ENCODE data around the gene GPR179. TPM values are rescaled to one million over a fixed set of nuclear protein-coding genes. Genes with fewer than 3 reads are reported as not detected.

Gene GPR179
- total RNA-seq (2014; rRNA removed; shearing (Covaris generic)), result not detected in 2 replicates
- polyA plus RNA-seq (2016; fragmentation: Nextera tagmentation; extraction: Ambion mirVana), result not detected in 2 replicates

DNA sequence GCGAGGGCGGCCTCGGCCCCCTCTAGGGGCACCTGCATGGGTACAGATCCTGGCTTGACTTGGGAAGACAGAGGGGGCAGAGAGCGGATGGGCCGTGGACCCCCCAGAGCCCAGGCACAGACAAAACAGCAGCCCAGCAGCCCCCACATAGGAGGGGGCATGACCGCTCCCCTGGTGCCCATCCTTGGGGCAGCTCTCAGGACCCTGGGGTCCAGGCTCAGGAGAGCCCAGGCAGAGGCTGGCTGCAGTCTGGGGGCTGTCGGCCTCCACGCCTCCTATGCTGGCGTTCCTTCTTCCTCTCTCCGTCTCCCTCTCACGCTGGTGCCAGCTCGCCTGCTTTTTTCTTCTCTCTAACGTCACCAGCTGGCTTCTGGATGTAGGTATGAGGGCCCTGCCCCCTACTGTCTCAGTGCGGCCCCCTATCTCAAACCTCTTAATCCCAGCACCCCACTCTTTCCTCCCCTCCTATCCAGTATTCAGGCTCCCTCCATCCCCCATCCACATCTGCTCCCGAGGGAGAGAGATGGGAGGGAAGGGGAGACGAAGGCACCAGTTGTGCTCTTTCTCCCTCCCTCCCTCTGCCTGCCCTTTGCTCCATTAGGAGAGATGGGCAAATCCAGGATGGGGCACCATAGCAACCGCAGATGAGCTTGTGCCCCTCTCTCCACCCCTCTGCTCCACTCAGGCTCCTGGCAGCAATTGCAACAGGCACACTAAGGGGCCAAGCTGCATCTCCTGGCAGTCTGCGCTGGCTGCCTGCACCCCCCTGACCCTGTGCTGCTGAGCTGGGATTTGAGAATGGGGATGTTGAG is at the start of gene GPR179:
Gene GPR179 (minus strand): TSS at position 349 of the 812 bp plus-strand sequence. CDS start 167 bp downstream, at position 182.
- no peaks in the 10 kb centered on the region for H4K20me1 ChIP-seq (ENCODE audit: insufficient read depth)
- H3K4me1 ChIP-seq (ENCODE audit: insufficient read depth), result no peaks in the 10 kb centered on the region
- 59 to 60% methylated on average over 16 to 18 of the region's 18 CpGs for WGBS, 2 experiments (ENCODE audit: low coverage in 1 of 2, low lambda C conversion rate in 2 of 2, missing lambda C conversion rate in 2 of 2)
- H3K9ac ChIP-seq, result no peak within 1 kb of the TSS
- TF ChIP-seq EZH2phosphoT487 (IDR thresholded peaks at IDR 0.05; ENCODE audit: insufficient read depth, low read depth), result no peak
- no peak for TF ChIP-seq EZH2 (IDR thresholded peaks at IDR 0.05; ENCODE audit: insufficient read depth, poor library complexity, severe bottlenecking)
- H3K9me3 ChIP-seq (ENCODE audit: low read depth), result no peaks in the 10 kb centered on the region
- no peak within 1 kb of the TSS for H3K27ac ChIP-seq
- H3K27me3 ChIP-seq (replicated peaks; ENCODE audit: insufficient read depth), result no peaks in the 10 kb centered on the region
- DNase-seq, result no peak
- H3K4me2 ChIP-seq (ENCODE audit: unreplicated experiment), result no peak within 1 kb of the TSS
- in situ Hi-C loops (cut with MboI), result no loop called here
- H3K36me3 ChIP-seq (ENCODE audit: low read depth), result no peaks in the 10 kb centered on the region
- H3K4me3 ChIP-seq, result no peak within 1 kb of the TSS
- no peak within 1 kb of the TSS for H2AFZ ChIP-seq
- H3K79me2 ChIP-seq (ENCODE audit: insufficient read depth), result no peaks in the 10 kb centered on the region
- no peaks in the 10 kb centered on the region for H3K9me2 ChIP-seq (ENCODE audit: insufficient read depth)
- H3F3A ChIP-seq (ENCODE audit: insufficient read depth), result no peaks in the 10 kb centered on the region

DNA sequence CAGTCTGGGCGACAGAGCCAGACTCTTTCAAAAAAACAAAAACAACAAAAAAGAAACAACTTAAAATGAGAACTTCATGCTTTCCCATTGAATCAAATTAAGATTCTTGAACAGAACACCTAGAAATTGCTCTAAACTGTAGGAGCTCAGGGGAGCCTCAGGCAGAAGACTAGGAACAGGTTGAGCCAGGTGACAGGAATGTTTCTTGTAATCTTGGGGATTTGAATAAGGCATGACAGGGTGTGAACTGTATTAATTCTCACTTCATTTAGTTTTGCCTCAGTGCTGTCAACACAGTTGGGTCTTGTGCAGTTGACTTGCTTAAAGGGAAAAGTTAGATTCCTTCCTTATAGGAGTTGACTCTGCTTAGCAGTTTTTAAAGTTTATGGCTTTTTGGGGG is 35.7 kb upstream of the GPR179 start:
- Histone ChIP-seq H3K4me2 (ENCODE audit: unreplicated experiment) (no peak overlapping the region), H3K27ac (no peak overlapping the region), H3K27me3 (replicated peaks; ENCODE audit: insufficient read depth) (no peaks in the 10 kb centered on the region), H3K79me2 (ENCODE audit: insufficient read depth) (no peaks in the 10 kb centered on the region), H3K9me2 (ENCODE audit: insufficient read depth) (no peaks in the 10 kb centered on the region), H3K9me3 (ENCODE audit: low read depth) (no peaks in the 10 kb centered on the region), H2AFZ (no peak overlapping the region), H3K4me1 (ENCODE audit: insufficient read depth) (no peaks in the 10 kb centered on the region), H3K36me3 (ENCODE audit: low read depth) (peaks cover 21% of the 10 kb centered on the region), H3F3A (ENCODE audit: insufficient read depth) (no peaks in the 10 kb centered on the region), H4K20me1 (ENCODE audit: insufficient read depth) (no peaks in the 10 kb centered on the region), H3K4me3 (no peak overlapping the region), H3K9ac (no peak overlapping the region)
- 93 to 100% methylated on average over 1 of the region's 1 CpG for WGBS, 2 experiments (ENCODE audit: low coverage in 1 of 2, low lambda C conversion rate in 2 of 2, missing lambda C conversion rate in 2 of 2)
- TF ChIP-seq EZH2 (IDR thresholded peaks at IDR 0.05; ENCODE audit: insufficient read depth, poor library complexity, severe bottlenecking), result no peak
- TF ChIP-seq EZH2phosphoT487 (IDR thresholded peaks at IDR 0.05; ENCODE audit: insufficient read depth, low read depth), result no peak
- in situ Hi-C loops (cut with MboI), result no loop called here
- no peak for DNase-seq

GRCh38 chr17:38369124-38369886 is 25.5 kb upstream of the GPR179 start:
- no peak for TF ChIP-seq EZH2phosphoT487 (IDR thresholded peaks at IDR 0.05; ENCODE audit: insufficient read depth, low read depth)
- no peak for TF ChIP-seq EZH2 (IDR thresholded peaks at IDR 0.05; ENCODE audit: insufficient read depth, poor library complexity, severe bottlenecking)
- Histone ChIP-seq H3K4me3 (no peak overlapping the region), H4K20me1 (ENCODE audit: insufficient read depth) (no peaks in the 10 kb centered on the region), H3K9me2 (ENCODE audit: insufficient read depth) (no peaks in the 10 kb centered on the region), H3K9ac (no peak overlapping the region), H3K27me3 (replicated peaks; ENCODE audit: insufficient read depth) (no peaks in the 10 kb centered on the region), H3K27ac (no peak overlapping the region), H3K4me2 (ENCODE audit: unreplicated experiment) (no peak overlapping the region), H3K79me2 (ENCODE audit: insufficient read depth) (0 out of 2 replicates have a peak, but pooled peaks cover 1% of the 10 kb centered on the region), H3F3A (ENCODE audit: insufficient read depth) (no peaks in the 10 kb centered on the region), H3K36me3 (ENCODE audit: low read depth) (peaks cover 23% of the 10 kb centered on the region; the same call in 1 of the 2 replicates), H3K9me3 (ENCODE audit: low read depth) (no peaks in the 10 kb centered on the region), H3K4me1 (ENCODE audit: insufficient read depth) (0 out of 2 replicates have a peak, but pooled peaks cover 4% of the 10 kb centered on the region), H2AFZ (no peak overlapping the region)
- 88 to 89% methylated on average over 8 of the region's 8 CpGs for WGBS, 2 experiments (ENCODE audit: low coverage in 1 of 2, low lambda C conversion rate in 2 of 2, missing lambda C conversion rate in 2 of 2)
- in situ Hi-C loops (cut with MboI), result no loop called here
- DNase-seq, result no peak

DNA sequence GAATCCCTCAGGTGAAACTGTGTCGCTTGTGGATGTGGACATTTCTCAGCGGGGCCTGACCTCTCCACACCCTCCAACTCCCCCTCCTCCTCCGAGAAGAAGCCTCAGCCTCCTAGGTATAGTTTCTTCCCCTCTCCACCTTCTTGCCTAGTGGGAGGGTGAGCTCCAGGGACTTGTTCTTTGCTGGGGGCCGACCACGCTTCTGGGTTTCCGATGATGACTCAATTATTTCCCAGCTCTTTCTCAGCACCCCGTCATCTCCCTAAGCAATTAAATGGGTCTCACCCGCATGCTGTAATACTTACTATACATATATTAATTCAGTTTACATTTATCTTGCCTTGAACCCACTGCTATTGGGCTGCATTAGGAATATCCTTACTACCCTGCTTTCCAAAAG is 21.0 kb upstream of the GPR179 start:
- Histone ChIP-seq H3K4me3 (no peak overlapping the region), H3F3A (ENCODE audit: insufficient read depth) (no peaks in the 10 kb centered on the region), H3K79me2 (ENCODE audit: insufficient read depth) (peaks cover 46% of the 10 kb centered on the region), H3K4me1 (ENCODE audit: insufficient read depth) (peaks cover 18% of the 10 kb centered on the region), H4K20me1 (ENCODE audit: insufficient read depth) (no peaks in the 10 kb centered on the region; the same call in 1 of the 2 replicates), H3K27me3 (replicated peaks; ENCODE audit: insufficient read depth) (no peaks in the 10 kb centered on the region), H3K36me3 (ENCODE audit: low read depth) (peaks cover 13% of the 10 kb centered on the region; the same call in 1 of the 2 replicates), H3K9ac (no peak overlapping the region), H3K27ac (no peak overlapping the region), H2AFZ (no peak overlapping the region), H3K9me3 (ENCODE audit: low read depth) (no peaks in the 10 kb centered on the region), H3K9me2 (ENCODE audit: insufficient read depth) (no peaks in the 10 kb centered on the region), H3K4me2 (ENCODE audit: unreplicated experiment) (no peak overlapping the region)
- no peak for TF ChIP-seq EZH2 (IDR thresholded peaks at IDR 0.05; ENCODE audit: insufficient read depth, poor library complexity, severe bottlenecking)
- TF ChIP-seq EZH2phosphoT487 (IDR thresholded peaks at IDR 0.05; ENCODE audit: insufficient read depth, low read depth), result no peak
- 93 to 95% methylated on average over 8 of the region's 8 CpGs for WGBS, 2 experiments (ENCODE audit: low coverage in 1 of 2, low lambda C conversion rate in 2 of 2, missing lambda C conversion rate in 2 of 2)
- DNase-seq, result no peak
- in situ Hi-C loops (cut with MboI), result no loop called here

All from GM23248 (cell line).